Measurements from ENCODE around the gene PPP1R13L. TPM values are rescaled to one million over a fixed set of nuclear protein-coding genes. Genes with fewer than 3 reads are reported as not detected.
"Not testable (repeated sequence)": the region's sequence is repeated elsewhere in the genome, so short reads cannot be mapped to it uniquely, and the experiment has no call there.

The PPP1R13L gene
- total RNA-seq, 4 donors from 2014 or later = 13.7 to 20.0 (median 15.6) TPM

GRCh38 chr19:45420356-45420755 is 15.5 kb upstream of the PPP1R13L start:
- no peak for TF ChIP-seq CTCF (IDR thresholded peaks at IDR 0.05)
- DNase-seq (ENCODE audit: low spot score) (no peak), ATAC-seq (ENCODE audit: low FRiP score) (no peak)

DNA sequence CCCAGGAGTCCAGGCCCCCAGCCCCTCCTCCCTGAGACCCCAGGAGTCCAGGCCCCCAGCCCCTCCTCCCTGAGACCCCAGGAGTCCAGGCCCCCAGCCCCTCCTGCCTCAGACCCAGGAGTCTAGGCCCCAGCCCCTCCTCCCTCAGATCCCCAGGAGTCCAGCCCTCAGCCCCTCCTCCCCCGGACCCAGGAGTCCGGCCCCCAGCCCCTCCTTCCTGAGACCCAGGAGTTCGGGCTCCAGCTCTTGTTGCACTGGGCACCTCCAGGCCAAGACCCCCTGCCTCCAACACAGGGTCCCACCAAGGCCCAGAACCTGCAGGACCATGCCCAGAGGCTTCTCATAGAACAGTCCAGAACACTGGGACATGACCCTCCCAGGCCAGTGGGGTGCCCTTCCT is 15.0 kb upstream of the PPP1R13L start:
- no peak for TF ChIP-seq CTCF (IDR thresholded peaks at IDR 0.05)
- ATAC-seq (ENCODE audit: low FRiP score) (no peak), DNase-seq (ENCODE audit: low spot score) (no peak)

GRCh38 chr19:45419396-45419795 is 14.5 kb upstream of the PPP1R13L start:
- ATAC-seq (ENCODE audit: low FRiP score) (no peak), DNase-seq (ENCODE audit: low spot score) (no peak)
- TF ChIP-seq CTCF (IDR thresholded peaks at IDR 0.05) = no peak

DNA sequence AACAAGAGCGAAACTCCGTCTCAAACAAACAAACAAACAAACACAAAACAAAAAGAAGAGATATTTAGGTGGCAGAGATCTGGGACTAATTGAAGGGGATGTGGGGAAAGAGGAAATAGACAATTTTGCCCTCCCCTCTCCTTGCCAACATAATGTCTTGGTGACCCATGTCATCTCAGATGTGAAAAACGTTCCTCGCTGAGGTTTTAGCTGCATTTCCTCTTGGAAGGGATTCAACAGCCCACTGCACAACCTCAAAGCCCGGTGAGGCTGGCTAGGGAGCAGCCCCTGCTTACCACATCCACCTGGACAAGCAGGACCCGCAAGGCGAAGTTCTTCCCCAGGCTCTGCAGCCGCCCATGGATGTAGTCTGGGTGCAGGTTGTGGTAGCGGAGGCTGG is 13.9 kb upstream of the PPP1R13L start:
- DNase-seq (ENCODE audit: low spot score) = no peak
- no peak for TF ChIP-seq CTCF (IDR thresholded peaks at IDR 0.05)

GRCh38 chr19:45417151-45417550 is 12.3 kb upstream of the PPP1R13L start:
- no peak for TF ChIP-seq CTCF (IDR thresholded peaks at IDR 0.05)
- DNase-seq (ENCODE audit: low spot score) (no peak), ATAC-seq (ENCODE audit: low FRiP score) (no peak)

More for the DNA sequence above, 13.9 kb upstream of the PPP1R13L start:
- ATAC-seq (ENCODE audit: low FRiP score) = no peak

- TF ChIP-seq CTCF (IDR thresholded peaks at IDR 0.05) = no peak
- ATAC-seq (ENCODE audit: low FRiP score) (no peak), DNase-seq (ENCODE audit: low spot score) (no peak)
Measured at GRCh38 chr19:45414468-45414867, 9.6 kb upstream of the PPP1R13L start.

DNA sequence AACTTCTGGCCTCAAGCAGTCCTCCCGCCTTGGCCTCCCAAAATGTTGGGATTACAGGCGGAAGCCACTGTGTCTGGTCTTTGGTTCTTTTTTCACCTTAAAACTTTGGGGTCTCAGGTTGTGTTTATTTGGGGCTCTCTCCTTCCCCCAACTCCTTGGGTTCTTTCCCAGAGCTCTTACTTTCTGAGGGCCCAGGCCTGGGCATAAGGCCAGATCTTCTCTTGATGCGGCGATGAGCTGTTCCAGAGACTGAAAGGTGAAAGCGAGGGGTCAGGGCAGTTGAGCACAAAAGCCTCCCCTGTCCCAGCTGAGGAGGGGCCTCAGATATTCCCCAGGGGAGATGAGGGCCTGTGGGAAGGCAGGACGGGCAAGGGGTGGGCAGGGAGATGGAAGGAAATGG is 8.6 kb upstream of the PPP1R13L start:
- ATAC-seq (ENCODE audit: low FRiP score) (no peak), DNase-seq (ENCODE audit: low spot score) (no peak)
- TF ChIP-seq CTCF (IDR thresholded peaks at IDR 0.05) = no peak

DNA sequence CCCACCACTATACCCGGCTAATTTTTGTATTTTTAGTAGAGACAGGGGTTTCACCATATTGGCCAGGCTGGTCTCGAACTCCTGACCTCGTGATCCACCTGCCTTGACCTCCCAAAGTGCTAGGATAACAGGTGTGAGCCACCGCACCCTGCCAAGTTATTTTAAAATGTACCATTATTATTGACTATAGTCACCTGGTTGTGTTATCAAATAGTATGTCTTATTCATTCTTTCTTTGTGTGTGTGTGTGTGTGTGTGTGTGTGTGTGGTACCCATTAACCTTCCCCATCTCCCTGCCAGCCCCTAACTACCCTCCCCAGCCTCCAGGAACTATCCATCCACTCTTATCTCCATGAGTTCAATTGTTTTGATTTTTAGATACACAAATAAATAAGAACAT is 5.5 kb upstream of the PPP1R13L start:
- not testable (repeated sequence) for DNase-seq (ENCODE audit: low spot score)

More for the DNA sequence above, 5.5 kb upstream of the PPP1R13L start:
- ATAC-seq (ENCODE audit: low FRiP score) = not testable (repeated sequence)

All from omental fat pad (tissue), 4 donors.